GM18520 (cell line): ENCODE data around the gene SPEM2.
A peak's percentile ranks its signal among the peaks of the same experiment; 100 is the strongest.

Experiments
- ATAC-seq: cut with Tn5 transposase; IDR thresholded peaks from one replicate; pipeline ENCODE4 v1.9.1; 2021; ENCODE audit not compliant: unreplicated experiment

The SPEM2 gene

DNA sequence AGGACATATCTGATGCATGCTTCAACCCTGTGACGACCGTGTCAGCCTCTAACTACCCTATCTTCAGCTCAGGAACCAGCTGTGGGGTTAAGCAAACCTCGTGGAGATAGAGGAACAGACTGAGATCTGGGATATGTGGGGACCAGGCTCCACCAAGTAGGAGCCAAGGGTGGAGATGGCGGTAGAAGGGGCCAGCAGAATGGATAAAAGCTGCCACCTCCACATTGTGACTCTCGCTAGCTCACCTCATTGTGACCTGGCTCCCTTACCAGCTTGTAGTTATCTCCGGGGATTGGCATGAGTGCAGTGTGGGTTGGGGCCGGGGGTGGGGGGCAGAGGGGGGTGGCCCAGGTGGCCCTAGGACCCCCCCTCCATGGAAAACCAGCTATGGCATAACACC is at the start of gene SPEM2:
Gene SPEM2 (plus strand): TSS at position 301 of the 400 bp plus-strand sequence. CDS start 73 bp downstream, at position 374.
- no peak for ATAC-seq

DNA sequence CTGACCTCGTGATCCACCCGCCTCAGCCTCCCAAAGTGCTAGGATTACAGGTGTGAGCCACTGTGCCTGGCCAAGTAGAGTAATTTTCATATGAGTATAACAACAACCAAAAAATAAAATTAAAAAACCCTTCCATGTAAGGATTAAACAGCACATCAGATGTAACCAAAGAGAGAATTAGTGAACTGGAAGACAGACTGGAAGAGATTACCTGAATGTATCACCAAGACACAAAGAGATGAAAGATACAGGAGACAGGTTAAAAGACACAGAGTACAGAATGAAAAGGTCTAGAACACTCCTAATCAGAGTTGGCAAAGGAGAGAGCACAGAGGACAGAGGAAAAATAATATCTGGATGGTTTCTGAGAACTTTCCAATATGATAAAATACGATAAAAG is 46.3 kb upstream of the SPEM2 start:
- ATAC-seq: no peak

DNA sequence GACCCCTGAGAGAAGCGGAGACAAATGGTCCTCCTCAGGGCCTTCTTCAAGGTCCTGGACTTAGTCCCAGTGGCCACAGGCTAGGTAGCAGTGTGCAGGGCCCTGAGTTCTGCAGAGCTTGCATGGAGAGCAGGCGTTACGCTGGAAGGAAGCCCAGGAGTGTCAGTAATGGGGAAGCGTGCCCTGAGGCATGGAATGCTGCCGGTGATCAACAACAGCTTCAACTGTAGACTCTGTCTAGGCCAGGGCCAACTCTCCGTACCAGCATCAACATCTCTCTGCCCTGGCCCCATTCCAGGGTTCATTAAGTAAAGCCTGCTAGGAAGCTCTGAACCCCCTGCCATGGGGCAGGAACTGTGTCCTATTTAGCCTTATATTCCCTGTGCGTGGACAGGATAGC is 45.1 kb upstream of the SPEM2 start:
- ATAC-seq: no peak

DNA sequence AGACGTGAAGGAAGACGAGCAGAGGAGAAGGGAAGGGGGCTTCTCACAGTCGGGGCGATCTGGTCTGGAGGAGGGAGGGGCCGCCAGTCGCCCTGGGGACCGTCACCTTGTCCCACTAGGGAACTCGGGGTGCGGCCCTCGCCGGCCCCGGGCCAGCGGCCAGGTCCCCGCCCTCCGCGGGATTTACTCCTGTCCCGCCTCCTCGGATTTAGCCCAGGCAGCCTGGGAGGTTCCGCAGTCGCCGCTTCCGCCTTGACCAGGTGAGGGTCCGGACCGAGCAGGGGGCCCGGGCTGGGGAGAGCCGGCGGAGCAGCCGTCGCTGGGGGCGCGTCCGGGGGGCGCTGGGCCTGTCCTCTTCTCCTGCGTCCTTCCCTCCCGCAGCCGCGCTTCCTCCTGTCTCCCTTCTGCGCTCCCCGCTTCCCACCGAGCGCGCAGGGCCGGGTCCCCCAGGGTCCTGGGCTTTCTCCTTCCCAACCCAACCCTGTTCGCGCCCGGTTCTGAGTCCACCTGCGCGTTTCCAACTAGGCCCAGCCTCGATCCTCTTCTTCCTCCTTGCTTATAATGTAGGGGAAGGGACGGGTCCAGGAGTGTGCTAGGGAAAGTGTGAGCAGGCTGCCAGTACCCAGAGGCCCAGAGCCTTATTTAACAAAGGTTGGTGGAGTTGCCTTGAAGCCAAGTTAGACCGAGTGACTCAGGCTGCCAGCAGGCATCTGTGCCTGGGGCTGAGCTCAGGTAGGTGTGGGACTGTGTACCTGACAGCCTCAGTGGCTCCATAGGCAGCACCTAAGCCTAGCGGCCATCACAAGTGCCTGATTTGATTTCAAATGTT is 44.3 kb upstream of the SPEM2 start, which contains the start of gene TNK1:
Gene TNK1 (plus strand): TSS at position 235 of the 829 bp plus-strand sequence. CDS start 1,838 bp downstream, outside the sequence.
- no peak for ATAC-seq

DNA sequence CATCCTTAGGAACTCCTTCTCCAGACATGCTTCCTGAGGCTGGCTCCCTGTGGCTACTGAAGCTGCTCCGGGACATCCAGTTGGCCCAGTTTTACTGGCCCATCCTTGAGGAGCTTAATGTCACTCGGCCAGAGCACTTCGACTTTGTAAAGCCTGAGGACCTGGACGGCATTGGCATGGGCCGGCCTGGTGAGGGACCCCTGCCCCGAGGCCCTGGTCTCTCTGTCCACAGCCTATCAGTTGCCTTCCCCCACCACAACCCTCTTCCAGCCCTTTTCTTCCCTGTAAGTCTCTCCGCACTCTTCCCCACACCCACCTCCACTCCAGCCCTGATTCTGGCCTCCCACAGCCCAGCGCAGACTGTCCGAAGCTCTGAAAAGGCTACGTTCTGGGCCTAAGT is 42.5 kb upstream of the SPEM2 start:
- ATAC-seq: no peak

DNA sequence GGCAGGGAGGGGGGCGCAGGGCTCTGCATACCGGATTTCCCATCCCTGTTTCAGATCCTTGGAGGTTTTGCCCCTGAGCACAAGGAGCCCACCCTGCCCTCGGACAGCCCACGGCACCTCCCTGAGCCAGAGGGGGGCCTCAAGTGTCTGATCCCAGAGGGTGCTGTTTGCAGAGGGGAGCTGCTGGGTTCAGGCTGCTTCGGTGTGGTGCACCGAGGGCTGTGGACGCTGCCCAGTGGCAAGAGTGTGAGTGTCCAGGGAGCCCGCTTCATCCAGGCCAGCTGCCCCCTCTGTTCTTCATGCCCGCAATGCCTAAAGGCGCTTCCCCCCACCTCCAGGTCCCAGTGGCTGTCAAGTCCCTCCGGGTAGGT is 42.1 kb upstream of the SPEM2 start:
- ATAC-seq: no peak

DNA sequence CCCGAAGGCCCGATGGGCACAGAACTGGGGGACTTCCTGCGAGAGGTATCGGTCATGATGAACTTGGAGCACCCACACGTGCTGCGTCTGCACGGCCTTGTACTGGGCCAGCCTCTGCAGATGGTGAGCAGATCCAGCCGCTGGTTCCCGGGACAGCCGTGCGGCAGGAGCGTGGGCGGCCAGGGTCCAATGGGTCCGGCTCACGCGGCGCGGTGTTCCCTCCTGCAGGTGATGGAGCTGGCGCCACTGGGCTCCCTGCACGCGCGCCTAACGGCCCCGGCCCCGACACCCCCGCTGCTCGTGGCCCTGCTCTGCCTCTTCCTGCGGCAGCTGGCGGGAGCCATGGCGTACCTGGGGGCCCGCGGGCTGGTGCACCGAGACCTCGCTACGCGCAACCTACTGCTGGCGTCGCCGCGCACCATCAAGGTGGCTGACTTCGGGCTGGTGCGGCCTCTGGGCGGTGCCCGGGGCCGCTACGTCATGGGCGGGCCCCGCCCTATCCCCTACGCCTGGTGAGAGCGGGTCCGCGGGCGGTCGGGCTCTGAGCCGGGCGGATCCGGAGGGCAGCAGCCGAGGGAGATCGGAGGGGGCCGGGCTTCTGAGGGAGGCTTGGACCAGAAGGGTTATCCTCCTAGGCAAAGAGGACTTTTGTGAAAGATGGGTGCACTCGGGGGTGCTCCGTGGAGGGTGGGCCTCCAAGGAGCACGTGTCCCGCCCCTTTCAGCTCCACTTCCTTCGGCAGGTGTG is 41.5 kb upstream of the SPEM2 start:
- ATAC-seq: peak; percentile 55

DNA sequence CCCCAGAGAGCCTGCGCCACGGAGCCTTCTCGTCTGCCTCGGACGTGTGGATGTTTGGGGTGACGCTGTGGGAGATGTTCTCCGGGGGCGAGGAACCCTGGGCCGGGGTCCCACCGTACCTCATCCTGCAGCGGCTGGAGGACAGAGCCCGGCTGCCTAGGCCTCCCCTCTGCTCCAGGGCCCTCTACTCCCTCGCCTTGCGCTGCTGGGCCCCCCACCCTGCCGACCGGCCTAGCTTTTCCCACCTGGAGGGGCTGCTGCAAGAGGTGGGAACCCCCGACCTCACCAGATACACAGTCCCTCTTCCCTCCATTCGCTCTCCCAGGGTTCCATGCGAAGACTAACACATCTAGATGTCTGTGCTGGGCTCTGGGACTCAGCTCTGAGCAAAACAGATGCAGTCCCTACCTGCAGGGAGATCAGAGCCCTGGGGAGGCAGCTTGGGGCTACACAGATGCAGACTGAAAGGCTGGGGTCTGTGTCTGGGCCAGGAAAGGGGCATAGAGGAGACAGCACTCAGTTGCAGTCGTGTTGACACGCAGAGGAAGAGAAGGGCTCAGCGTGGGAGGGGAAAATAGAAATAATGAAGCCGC is 40.8 kb upstream of the SPEM2 start:
- ATAC-seq: no peak

DNA sequence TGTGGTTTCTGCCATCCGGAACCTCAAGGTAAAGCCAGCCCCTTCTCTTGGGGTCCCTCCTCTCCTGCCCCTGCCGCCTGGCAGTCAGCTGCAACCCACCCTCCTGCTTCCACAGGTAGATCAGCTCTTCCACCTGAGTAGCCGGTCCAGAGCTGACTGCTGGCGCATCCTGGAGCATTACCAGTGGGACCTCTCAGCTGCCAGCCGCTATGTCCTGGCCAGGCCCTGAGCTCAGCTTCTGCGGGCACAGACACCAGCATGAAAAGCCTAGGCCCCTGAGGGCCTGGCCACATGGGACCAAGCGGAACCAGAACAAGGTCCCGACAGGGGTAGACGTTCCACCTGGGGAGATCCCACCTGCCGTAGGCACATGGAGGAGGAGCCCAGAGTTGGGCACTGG is 36.6 kb upstream of the SPEM2 start:
- ATAC-seq: no peak

DNA sequence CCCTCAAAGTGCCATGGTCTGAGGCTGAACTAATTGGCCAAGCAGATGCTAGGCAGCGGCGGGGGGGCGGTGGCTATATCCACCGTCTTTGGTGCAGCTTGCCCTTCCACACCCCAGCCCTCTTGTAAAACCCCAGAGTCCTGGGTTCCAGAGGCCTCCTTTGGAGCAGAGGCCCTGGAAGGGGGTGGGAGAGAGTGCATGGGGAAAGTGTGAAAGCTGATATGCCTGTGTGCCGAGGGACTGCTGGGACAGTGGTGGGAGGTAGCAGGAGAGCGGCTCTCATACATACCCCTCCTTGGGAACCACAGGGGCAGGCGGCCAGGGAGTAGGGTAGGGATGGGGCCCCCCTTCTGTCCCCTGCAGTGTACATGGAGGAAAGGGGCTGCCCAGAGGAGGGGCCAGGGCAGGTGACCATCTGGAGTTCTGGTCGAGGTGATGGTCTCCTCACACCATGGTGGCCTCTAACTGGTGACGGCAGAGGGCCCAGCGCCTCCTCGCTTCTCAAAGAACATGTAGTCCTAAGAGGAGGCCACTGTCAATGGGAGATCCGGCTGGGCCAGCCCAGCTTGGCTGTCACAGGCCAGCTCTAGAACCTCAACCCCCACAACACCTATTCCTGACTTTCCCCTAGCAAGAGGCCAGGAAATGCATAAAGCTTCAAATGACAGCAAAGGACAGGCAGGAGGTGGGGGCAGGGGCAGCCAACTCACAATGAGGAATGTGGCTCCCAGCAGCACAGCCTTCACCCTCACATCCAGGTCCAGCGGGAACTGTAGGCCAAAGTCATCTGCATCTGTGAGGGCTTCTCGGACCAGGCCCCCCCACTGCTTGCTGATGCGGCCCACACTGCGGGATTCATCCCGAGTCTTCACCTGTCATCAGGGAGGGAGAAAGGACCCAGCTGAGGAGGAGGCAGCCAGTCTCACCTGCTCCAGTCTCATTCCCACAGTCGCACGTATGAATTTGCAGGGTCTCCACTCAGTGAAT is 35.2 kb upstream of the SPEM2 start:
- no peak for ATAC-seq

DNA sequence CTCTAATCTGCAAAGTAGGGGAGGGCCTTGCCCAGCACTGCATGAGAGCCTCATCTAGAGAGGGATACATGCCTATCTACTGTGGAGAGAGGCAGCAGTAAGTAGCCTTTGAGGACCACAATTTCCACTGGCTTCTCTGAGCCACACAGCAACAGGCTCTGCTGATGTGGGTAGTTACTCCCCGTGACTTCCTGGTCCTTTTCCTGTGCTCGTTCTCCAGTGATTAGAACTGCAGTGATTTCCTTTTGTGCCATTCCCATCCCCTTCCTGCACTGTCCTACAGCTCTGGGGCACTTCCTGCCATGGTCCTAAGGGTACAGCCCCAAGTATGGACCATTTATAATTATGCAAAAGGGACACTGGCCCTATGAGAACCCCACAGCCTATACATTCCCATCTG is 34.1 kb upstream of the SPEM2 start:
- ATAC-seq: no peak

DNA sequence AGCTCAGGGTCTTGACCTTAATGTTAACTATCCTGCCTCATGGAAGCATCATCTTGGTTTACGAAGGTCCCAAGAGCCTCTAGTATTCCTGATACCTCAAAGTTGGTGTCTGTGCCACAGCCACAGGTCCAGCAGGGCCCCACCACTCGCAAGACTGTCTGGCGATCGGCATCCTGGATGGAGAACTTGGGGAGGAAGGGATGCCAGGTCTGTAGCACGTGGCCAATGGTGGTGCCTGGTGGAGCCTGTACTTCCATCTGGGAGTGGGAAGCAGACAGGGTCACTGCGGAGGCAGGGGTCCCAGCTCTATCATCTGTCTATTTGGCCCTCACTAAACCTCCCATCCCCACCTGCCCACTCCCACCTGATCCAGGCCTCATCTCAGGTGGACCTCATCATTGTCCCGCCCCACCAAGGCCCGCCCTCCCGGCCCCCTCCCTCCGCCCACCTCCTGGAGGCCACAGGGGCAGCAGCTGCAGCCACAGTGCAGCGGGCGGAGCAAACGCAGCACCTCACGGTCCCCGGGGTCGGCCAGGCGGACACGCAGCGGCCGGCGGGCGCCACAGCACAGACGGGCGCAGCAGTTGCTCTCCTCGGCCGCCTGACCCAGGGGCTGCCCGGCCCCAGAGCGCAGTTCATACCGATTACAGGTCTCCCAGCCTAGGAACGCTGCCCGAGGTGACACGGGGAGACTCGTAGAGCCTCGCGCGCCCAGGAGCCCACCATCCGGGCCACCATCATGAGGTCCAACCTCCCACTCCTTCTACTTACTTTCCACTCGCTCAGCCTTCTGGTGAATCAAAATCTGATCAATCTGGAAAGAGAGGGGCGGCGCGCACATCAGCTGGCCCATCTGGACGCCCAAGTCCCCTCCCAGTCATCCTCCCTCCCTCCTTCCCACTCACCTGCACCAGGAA is 32.5 kb upstream of the SPEM2 start:
- no peak for ATAC-seq

DNA sequence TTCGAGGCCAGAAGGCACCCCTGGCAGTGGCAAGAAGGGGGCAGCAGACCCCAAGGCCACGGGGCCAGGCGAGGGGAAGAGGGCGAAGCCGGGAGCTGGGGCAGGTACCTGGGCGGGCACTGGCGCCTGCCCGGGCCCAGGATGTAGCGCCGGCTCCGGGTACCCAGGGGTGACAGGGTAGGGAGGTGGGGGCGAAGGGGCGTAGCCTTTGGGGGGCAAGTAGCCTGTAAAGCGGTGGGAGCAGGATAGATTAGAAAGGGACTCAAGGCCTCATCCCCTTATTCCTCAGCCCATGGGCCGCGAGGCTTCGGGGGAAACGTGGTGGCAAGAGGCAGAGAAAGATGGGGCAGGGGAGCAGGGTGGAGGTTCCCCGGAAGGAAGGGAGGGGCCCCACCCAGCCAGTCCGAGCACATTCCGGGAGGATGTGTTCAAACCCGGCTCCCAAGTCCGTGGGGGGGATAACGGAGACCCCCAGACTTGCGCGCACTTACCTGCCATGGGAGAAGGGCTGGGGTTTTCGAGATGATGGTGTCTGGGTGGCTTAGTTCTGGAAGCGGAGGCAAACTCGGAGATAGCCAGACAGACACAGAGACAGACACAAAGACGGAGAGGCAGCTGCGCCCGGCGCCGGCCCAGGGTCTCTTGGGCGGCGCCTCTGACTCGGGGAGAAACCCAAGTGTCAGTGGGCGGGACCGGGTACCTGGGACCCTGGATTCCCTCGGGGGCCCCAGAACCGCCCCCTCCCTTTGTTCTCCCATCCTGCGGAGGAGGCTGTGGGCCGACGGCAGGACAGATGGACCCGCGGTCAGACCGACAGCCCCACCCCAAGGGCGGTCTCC is 31.6 kb upstream of the SPEM2 start:
- ATAC-seq: peak; percentile 13

DNA sequence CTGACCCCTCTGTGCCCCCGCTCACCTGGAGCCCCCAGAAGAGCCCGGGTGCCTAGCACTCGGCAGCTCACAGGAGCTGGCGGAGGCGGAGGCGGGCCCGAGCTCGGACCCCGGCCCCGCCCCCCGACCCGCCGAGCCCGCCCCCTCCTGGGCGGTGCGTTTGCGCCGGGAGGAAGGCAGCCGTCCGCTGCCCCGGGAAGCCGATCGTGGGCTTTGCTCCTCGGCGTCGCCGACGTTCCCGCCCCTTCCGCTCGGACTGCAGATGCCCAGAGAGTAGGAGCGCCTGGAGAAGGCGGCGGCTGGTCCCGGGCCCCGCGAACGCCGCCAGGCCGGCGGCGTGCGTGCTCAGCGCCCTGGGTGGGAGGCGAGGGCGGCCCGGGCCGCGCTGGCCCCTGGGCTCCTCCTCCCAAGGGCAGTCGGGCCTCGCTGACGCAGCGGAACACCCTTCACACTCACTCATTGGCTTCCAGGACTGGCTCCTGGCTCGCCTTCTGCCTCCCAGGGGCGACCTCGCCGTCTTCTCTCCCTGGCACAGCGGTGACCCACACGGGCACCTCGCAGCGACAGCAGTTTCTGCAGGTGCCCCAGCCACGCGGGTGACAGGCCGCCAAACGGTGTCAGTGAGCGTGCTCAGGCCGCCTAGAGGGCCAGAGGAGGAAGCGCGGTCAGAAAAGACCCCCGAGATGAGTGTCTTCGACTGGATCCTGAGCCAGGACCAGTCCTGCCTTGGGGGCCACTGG is 30.8 kb upstream of the SPEM2 start, which contains the start of gene PLSCR3:
Gene PLSCR3 (minus strand): TSS at position 74 of the 740 bp plus-strand sequence. CDS start 415 bp downstream, outside the sequence.
- ATAC-seq: peak; percentile 79

DNA sequence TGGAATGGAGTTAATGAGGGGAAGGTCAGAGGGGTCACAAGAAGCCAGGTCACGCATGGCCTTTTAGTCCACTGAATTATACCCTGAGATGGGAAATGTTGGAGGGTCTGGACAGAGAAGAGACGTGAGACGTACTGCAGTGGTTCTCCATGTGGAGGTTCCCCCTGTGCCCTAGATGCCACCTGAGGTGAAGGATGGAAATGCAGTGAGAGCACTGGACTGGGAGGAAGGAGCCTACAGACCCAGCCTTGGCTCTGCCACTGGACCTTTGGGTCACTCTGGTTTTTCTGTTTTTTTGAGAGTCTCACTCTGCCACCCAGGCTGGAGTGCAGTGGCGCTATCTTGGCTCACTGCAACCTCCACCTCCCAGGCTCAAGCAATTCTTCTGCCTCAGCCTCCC is 29.3 kb upstream of the SPEM2 start:
- ATAC-seq: no peak

DNA sequence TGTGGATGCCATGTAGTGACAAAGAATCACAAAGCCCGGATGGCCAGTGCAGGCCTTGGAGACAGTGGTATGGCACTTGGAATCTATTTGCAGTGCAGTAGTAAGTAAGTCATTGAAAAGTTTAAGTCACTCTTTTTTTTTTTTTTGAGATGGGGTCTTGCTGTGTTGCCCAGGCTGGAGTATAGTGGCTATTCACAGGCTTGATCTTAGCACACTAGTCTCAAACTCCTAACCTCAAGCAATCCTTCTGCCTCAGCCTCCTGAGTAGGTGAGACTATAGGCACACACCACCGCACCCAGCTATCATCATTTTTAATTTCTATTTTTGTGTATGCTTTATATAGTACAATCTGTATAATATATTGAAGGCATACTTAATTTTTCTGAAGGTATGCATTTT is 26.8 kb upstream of the SPEM2 start:
- ATAC-seq: no peak

DNA sequence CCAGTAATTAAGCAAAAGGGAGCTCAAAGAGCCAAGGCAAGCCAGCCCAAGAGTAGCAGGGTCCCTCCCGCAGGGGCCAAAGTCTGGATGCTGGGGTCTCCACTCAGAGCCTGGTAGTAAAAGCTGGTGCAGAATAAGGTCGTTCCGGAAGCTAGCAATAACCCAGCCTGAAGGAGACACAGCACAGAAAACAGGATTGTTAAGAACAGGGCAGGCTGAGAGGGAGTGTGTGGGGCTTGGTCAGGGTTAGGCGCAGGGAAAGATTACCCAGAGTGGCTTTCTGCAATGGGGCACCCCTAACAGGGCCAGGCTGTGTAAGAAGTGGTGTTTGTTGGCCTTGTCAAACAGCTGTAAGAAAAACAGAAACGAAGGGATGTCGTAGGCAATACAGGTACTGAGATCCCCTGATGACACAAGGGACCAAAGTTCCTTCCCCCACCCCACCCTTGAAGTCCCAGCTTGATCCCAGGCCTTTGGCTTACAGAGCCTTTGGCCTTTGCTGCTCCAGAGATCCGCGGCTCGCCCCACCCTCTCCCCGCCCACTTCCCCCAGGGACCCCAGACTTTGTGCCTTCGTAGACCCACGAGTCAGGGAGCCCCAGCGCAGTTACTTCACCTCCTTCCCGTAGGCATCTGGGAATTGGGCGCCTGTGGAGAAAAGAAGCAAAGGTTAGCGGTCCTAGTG is 22.2 kb upstream of the SPEM2 start:
- no peak for ATAC-seq

DNA sequence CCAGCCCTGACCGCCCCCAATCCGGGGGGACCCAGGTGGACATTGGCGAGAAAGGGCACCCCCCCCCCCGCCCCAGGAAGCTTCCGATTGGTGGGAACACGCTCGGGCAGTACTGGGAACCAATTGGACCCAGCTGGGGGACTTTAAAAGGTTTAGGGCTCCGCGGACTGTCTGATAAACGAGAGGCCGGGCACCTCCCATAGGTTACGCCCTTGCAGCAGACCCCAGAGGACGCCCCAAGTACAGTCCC is 21.8 kb upstream of the SPEM2 start:
- ATAC-seq: no peak
